ENCODE data around the gene EPHB3.

Gene EPHB3

GRCh38 chr3:184554461-184554860 lies 7.1 kb upstream of the EPHB3 start:
- Histone ChIP-seq H3K4me1 (ENCODE audit: insufficient read depth, low read length, severe bottlenecking) (no peaks in the 10 kb centered on the region), H3K36me3 (ENCODE audit: insufficient read depth, low read length) (no peaks in the 10 kb centered on the region), H3K79me2 (ENCODE audit: insufficient read depth, low read length) (no peaks in the 10 kb centered on the region), H2AFZ (ENCODE audit: low read length) (no peak overlapping the region), H3K4me3 (ENCODE audit: low read depth, low read length, poor library complexity, severe bottlenecking) (no peak overlapping the region), H3F3A (ENCODE audit: insufficient read depth, low read length) (no peaks in the 10 kb centered on the region), H3K4me2 (ENCODE audit: low read length) (no peak overlapping the region), H3K27ac (ENCODE audit: low read depth, low read length, poor library complexity, severe bottlenecking) (no peak overlapping the region), H3K9me3 (ENCODE audit: low read length) (no peaks in the 10 kb centered on the region), H3K9me2 (ENCODE audit: low read depth, low read length) (no peaks in the 10 kb centered on the region), H4K20me1 (ENCODE audit: insufficient read depth, low read length) (no peaks in the 10 kb centered on the region), H3K9ac (ENCODE audit: low read length) (no peak overlapping the region), H3K27me3 (ENCODE audit: insufficient read depth, low read length) (no peaks in the 10 kb centered on the region)
- TF ChIP-seq CTCF (IDR thresholded peaks at IDR 0.05; ENCODE audit: low read length) (no peak), EZH2 (IDR thresholded peaks at IDR 0.05; ENCODE audit: borderline replicate concordance, low read length) (no peak)

- Histone ChIP-seq H3K9me2 (ENCODE audit: low read depth, low read length) (no peaks in the 10 kb centered on the region), H3F3A (ENCODE audit: insufficient read depth, low read length) (no peaks in the 10 kb centered on the region), H3K4me2 (ENCODE audit: low read length) (no peak overlapping the region), H4K20me1 (ENCODE audit: insufficient read depth, low read length) (no peaks in the 10 kb centered on the region), H3K27me3 (ENCODE audit: insufficient read depth, low read length) (no peaks in the 10 kb centered on the region), H3K79me2 (ENCODE audit: insufficient read depth, low read length) (no peaks in the 10 kb centered on the region), H3K4me3 (ENCODE audit: low read depth, low read length, poor library complexity, severe bottlenecking) (no peak overlapping the region), H3K9me3 (ENCODE audit: low read length) (no peaks in the 10 kb centered on the region), H3K36me3 (ENCODE audit: insufficient read depth, low read length) (no peaks in the 10 kb centered on the region), H2AFZ (ENCODE audit: low read length) (no peak overlapping the region), H3K4me1 (ENCODE audit: insufficient read depth, low read length, severe bottlenecking) (no peaks in the 10 kb centered on the region), H3K27ac (ENCODE audit: low read depth, low read length, poor library complexity, severe bottlenecking) (no peak overlapping the region), H3K9ac (ENCODE audit: low read length) (no peak overlapping the region)
- TF ChIP-seq EZH2 (IDR thresholded peaks at IDR 0.05; ENCODE audit: borderline replicate concordance, low read length) (no peak), CTCF (IDR thresholded peaks at IDR 0.05; ENCODE audit: low read length) (no peak)
These were observed 4.8 kb upstream of the EPHB3 start for GRCh38 chr3:184556582-184557347.

GRCh38 chr3:184557348-184557950 lies 4.1 kb upstream of the EPHB3 start:
- no peaks in the 10 kb centered on the region for H3K4me1 ChIP-seq (ENCODE audit: insufficient read depth, low read length, severe bottlenecking)
- no peaks in the 10 kb centered on the region for H3K9me2 ChIP-seq (ENCODE audit: low read depth, low read length)
- H3K27me3 ChIP-seq (ENCODE audit: insufficient read depth, low read length): no peaks in the 10 kb centered on the region
- no peaks in the 10 kb centered on the region for H3K79me2 ChIP-seq (ENCODE audit: insufficient read depth, low read length)
- H3K4me3 ChIP-seq (ENCODE audit: low read depth, low read length, poor library complexity, severe bottlenecking): no peak overlapping the region
- H3K4me2 ChIP-seq (ENCODE audit: low read length): no peak overlapping the region
- H2AFZ ChIP-seq (ENCODE audit: low read length): no peak overlapping the region
- no peaks in the 10 kb centered on the region for H3K36me3 ChIP-seq (ENCODE audit: insufficient read depth, low read length)
- no peaks in the 10 kb centered on the region for H3K9me3 ChIP-seq (ENCODE audit: low read length)
- H3F3A ChIP-seq (ENCODE audit: insufficient read depth, low read length): no peaks in the 10 kb centered on the region
- no peak overlapping the region for H3K27ac ChIP-seq (ENCODE audit: low read depth, low read length, poor library complexity, severe bottlenecking)
- no peaks in the 10 kb centered on the region for H4K20me1 ChIP-seq (ENCODE audit: insufficient read depth, low read length)
- no peak overlapping the region for H3K9ac ChIP-seq (ENCODE audit: low read length)
- TF ChIP-seq EZH2 (IDR thresholded peaks at IDR 0.05; ENCODE audit: borderline replicate concordance, low read length): no peak
- no peak for TF ChIP-seq CTCF (IDR thresholded peaks at IDR 0.05; ENCODE audit: low read length)

All from OCI-LY1 (cell line).